SIG-M5 treated with dmso at 0.1 percent for 504 hours (cell line): ENCODE data around the gene PUSL1.
A peak's percentile ranks its signal among the peaks of the same experiment; 100 is the strongest.

Source experiments
- DNase-seq: peaks from one replicate; lab custom pipeline; 2025; ENCODE audit not compliant: unreplicated experiment; lab: John Stamatoyannopoulos, UW

Gene PUSL1

DNA sequence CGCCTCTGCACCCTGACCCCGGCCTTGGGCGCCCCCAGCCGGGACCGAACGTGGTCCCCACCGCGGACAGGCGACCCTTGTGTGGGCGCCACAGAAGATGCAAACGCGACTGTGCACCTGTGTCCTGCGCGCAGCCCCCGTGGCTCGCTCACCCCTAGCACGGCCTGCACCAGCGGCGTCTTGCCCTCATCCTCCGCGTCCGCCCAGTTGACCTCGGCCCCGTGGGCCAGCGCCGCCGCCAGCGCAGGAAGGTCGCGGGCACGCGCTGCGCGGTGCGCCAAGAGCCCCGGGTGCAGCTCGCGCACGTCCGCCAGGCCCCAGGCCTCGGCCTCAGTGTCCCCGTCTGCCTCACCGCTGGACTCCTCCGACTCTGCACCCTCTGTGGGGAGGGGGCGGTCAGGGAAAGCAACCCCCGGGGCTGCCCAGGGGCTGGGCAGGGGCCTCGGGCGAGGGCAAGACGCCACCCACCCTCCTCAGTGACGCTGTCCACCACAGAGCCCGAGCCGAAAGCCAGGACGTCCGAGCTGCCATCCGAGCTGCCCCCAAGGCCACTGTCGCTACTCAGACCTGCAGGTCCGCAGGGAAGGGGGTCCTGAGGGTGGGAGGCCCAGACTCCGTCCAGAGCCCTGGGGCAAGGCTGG is 14.0 kb upstream of the PUSL1 start:
- no peak for DNase-seq

DNA sequence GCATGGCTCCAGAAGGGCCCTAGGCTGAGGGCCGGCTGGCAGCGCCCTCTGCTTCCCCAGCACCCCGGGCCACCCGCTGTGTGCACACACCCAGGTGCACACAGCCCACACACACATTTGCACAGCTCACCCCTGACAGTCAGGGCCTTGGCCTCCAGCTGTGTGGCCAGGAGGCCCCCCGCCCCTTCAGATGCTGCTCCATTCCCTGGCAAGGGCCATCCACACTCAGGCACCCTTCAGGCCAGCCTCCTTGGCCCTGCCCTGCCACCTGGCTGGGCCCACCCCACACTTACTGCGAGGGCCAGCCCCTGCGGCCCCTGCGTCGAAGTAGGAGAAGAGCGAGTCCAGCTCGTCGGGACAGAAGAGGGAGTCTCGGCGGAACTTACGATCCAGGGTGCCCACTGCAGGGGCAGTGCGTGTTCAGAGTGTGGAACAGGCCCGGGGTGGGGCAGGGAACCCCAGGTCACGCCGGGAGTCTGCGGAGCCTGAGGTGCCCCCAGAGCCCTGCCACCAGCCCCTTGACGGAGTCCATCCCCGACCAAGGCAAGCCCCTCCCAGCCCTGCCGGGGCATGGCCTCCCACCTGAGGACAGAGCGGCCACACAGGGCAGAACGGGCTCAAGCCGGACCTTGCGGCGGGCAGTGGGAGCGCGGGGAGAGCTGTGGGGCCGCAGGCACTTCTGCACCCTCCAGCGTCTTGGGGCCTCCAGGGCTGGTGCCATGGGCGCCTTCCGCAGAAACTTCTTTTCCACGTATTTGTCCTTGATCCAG is 13.1 kb upstream of the PUSL1 start:
- DNase-seq: no peak

DNA sequence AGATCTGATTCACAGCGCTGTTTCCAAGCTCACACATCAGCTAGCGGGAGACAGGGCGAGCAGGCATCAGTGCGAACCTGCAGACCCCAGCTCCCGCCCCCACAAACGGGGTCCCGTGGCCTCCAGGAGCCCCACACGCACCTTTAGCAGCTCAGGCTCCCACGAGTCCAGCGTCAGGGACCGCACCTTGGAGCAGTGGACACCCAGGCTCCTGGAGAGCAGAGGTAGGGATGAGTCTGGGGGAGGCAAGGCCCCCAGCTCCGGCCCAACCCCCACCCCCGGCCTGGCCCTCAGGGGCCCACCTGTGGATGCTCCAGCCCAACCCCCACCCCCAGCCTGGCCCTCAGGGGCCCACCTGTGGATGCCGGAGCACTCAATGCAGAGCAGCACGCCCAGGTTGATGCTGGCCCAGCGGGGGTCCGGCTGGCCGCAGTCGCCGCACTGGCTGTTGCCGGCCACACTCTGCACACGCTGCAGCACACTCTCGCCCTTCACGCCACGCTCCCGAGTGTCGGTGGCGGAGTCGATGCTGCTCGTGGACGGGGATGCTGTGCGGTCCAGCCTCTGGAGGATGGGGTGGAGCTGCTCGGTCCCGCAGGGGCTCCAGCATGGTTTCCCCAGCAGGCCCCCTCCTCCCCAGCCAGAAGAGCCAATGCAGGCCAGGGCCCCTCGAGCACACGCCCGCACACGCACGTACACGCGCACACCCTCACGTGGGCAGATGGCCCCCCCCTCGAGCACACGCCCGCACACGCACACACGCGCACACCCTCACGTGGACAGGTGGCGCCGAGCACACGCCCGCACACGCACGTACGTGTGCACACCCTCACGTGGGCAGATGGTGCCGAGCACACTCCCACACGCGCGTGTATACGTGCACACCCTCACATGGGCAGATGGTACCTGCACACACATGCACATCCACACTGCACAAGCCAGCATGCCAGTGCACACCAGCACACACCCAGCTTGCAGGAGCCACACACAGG is 12.0 kb upstream of the PUSL1 start:
- DNase-seq: no peak

DNA sequence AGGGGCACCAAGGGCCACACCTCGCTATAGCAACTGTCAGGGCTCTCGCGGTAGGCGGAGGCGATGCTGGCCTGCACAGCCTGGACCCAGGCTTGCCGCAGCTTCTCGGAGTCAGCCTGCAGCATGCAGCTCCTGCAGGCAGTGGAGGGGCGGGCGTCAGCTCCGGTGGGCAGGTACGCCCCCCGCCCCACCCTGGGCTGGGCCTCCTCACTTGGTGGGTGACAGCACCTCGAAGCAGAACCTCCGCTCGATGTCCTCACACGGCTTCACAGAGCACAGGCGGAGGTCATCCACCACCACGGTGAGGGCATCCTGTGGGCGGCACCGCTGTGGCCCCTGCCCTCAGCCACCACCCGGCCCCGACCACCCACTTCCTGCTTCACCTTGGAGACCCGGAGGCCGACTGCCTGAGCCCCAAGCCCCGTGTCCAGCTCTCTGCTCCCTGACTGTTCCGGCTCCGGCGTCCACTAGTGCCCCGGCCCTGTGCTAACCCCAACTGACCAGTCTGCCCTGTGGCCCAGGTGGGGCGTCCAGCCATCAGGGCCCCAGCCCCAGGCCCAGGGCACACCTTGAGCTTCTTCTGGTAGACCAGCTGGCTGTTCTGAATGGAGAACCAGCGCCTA is 10.5 kb upstream of the PUSL1 start:
- DNase-seq: no peak

DNA sequence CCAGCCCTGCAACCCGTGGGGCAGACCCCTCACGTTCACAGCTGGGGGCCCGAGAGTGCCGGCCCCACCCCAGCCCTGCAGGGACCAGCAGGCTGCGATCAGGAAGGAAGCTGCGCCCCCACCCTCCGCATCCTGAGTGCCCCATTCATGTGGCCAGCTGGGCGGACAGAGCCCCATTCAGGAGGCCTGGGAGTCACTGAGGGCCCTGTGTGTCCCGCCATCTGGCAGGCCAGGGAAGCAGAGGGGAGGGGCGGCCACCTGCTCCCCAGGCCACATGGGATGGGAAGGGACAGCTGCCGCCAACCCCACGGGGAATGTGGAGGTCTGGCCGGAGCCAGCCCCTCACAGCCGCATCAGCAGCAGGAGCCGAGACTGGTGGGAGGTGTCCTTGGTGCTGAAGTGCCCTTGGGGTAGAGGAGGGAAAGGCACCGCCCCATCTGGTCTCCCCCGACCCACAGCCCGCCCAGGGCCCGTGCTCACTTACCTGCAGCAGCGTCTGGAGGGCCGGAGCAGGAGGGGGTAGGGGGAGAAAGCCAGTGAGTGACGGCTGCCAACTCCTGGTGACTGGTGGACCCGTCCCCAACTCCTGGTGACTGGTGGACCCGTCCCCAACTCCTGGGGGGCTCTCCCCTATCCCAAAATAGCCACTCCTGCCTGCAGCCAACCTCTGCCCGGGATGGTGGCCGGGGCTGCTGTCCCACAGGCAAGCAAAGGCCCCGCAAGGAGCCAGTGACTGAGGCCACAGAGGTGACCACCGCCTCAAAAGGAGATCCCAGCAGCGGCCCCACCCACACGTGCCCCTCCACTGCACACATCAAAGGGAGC is 9.3 kb upstream of the PUSL1 start:
- no peak for DNase-seq

DNA sequence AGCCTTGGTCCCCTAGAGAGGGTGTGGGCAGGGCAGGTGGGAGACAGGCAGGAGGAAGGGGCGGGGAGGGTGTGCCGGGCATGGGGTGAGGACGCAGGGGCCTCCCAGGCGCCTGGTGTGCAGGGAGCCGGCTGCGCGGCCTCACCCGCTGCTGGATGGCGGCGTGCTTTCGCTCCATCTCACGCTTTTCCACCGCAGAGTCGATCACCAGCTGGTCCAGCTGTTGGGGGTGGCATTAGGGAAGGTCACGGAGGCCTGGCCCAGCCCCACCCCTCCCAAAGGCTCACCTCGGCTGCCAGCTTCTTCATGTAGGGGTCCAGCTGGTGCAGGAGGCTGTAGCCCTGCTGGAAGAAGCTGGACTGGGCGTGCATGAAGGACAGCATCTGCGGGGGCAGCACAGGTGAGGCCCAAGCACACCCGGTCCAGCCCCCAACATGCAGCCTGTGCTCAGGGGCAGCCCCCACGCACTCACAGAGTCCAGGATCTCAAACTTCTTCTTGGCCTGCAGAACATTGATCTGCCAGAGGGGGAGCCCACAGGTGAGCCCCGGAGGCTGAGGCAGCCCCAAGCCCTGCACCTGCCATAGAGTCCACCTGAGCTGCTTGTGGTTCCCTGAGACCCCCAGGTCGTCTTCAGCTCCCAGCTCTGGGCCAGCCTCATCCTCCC is 8.6 kb upstream of the PUSL1 start:
- DNase-seq: no peak

DNA sequence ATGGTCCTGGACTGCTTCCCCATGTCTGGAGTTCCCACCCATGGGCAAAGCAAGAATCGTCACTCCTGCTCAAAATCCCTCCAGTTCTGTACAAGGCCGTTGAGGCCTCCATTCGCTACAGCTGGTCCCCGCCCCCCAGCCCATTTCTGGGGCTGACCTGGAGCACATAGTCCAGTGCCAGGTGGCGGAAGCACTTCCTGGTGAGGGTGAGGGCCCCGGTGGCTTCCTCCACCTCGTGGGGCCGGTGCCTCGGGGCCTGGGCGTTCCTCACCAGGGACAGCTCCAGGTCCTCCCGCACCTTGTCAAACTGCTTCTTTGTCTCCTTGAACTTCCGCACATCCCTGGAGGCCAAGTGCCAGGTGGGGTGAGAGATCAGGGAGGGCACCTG is 8.1 kb upstream of the PUSL1 start:
- no peak for DNase-seq

DNA sequence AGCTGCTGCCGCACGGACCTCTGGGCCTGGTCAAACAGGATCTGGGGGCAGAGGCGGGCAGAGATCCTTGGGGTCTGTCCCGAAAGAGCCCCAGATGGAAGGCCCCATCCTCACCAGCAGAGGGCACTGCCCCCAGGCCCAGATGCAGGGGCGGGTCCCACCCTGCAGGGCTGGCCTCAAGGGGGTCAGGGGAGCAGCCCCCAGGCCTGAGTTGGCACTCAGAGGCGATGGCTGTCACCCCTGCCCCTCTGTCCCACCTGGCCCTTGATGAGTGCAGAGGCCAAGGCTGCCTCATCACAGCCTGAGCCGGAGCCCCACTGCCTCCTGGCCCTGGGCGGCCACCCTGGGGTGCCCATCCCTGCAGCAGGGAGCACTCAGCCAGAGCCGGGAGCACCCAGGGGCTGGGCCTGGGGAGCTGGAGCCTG is 6.4 kb upstream of the PUSL1 start:
- no peak for DNase-seq

DNA sequence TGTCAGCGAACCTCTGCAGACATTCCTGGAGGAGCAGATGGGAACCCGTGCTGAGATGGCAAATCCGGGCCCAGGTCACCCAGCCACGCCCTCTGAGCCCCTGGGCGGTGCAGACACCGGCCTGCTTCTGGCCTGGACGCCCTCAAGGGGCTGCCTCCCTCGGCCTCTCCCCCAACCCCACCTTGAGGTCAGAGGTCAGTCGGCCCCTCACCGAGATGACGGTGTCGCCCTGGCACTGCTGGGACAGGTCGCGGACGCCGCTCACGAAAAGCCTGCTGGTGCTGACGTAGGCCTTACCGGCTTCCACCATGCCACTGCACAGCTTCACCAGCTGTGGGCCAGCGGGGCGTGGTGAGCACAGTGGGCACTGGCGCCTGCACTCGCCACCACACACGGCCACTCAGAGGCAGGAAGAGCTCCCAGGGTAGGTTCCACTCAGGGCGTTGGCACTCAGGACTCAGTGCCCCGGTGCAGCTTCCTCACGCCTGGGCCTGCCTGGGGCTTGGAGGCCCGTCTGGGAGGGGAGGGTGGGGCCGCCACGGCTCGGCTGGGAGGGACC is 5.4 kb upstream of the PUSL1 start:
- no peak for DNase-seq

DNA sequence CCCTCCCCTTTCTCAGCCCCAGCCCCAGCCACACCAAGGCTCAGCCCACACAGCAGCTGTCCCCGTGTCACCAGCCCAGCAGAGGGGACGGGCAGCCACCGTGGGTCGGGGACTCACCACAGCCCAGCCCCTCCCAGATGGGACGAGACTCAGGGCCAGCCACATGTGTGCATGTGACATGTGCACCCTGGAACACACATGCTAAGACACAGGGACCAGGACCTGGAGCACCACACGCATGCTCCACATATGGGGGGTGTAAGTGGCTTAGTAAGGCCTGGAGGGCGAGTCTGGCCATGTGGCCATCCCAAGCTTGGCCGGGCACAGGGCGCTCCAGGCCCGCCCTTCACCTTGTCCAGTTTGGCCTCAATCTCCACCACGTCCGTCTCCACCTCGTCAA is 4.7 kb upstream of the PUSL1 start:
- no peak for DNase-seq

DNA sequence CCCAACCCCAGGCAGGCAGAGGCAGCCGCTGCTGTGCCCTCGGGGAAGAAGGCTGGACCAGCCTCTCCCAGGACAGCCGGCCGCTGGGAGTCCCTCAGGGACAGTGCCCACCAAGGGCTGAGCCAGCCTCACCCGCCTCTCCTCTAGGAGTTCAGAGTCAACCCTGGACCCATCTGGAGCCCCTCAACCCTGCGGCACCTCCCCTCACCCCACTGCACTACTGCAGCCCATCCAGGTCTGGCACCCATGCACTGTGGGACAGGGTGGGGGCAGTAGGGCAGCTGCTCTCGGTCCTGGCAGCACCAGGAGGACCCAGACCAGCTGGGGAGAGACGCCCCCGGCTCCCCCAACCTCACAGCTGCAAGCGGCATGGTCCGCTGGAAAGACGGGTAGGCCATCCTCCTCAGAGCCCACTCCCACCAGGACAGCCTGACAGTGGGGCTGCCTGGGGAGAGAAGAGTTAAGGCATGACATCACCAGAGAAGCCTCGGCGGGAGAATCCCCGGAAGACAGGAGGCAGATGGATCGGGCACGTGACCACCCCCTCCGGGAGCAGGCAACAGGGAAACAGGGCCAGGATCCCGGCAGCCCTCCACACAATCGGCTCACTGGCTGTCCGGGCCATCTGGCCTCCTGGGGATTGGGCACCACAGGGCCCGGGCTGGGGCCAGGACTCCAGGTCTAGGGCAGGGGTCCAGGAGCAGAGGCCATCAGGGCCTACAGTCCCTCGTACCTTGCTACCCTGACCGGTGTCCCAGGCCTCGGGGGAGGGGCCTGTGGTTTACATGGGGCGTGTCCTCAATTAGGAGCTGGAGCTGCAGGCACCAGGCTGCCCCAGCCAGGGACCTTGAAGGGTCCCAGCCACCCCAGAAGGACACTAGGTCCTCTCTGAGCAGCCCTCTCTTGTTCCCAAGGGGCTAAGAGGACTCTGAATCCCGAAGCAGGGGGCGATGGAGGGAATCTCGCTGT is 3.8 kb upstream of the PUSL1 start:
- DNase-seq: no peak

DNA sequence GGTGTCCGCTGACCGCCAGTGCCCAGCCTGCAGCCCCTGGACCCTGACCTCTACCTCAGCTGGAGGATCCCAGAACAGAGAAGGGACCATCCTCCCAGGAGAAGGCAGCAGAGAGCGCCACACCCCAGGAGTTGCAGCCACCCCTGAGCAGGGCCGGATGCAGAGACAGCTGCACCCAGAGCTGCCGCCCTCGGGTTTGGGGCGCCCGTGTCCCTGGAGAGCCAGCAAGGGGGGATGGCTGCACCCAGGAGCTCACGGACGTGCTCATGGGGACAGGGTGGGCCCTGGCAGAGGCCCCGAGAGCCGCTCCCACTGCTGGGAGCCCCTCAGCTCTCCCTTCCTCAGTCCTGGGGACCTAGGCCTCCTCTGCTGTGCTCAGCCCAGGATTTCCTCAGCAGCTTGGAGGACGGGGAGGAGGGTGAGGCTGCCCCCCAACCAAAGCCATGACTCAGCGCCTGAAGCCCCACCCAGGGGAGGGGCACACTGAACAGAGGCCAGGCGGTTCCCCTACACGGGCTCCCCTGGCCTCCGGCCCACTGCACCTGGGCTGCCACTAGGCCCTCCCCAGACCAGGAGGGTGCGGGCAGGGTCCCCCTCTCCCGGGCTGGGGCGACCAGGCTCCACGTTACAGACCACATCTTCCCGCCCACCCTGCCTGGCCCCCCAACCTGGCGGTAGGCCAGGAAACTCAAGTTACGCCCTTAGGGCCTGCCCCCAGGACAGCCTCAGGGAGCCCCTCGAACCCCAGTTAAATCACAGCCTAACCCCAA is 2.9 kb upstream of the PUSL1 start:
- DNase-seq: peak; percentile 59

DNA sequence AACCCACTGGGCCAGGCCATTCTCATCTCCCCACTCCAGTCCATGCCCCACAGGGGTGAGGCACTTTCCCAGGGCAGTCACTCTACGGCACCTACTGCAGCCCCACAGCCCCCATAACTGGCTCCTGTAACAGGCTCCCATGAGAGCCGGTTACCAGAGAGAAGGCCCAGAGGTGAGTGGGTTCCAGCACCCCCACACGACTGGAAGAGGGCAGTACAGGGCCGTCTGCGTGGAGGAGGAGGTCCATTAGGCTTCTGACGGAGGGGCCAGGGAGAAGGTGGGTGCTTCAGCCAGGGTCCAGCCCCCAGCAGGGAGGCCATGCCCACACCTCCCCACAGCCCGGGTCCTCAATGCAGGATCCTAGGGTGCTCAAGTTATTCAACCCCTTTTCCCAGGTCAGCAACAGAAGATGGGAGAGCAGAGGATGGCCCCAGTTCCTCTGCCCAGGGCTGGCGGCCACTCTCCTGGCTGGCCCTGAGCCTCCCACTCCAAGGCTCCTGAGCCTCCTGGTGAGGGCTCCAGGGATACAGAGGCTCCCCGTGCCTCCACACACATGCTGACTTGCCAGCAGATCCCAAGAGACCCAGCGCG is 2.2 kb upstream of the PUSL1 start:
- peak; percentile 35 for DNase-seq

DNA sequence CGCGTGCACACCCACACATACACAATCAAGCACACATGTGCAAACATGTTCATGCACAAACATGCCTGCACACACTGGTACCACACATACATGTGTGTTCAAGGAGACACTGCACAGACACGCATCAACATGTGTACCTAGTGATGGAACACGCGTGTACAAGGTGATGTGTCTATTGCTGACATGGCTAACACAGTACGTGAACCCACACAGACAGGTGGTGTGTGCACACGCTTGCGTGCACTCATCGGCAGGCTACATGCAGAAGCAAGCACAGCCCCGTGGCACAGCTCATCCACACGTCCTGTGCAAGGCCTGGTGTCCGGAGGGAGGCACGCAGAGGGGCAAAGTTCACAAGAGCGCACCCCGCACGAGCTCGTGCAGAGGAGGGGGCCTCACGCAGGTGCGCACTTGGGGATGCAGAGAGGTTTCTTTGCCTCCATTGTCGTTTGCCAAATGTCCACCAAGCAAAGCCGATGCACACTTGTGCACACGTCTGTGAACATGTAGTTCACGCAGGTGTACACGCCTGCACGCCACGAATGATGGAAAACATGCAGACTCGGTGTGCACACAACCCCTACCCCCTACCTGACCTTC is 1.6 kb upstream of the PUSL1 start:
- no peak for DNase-seq

DNA sequence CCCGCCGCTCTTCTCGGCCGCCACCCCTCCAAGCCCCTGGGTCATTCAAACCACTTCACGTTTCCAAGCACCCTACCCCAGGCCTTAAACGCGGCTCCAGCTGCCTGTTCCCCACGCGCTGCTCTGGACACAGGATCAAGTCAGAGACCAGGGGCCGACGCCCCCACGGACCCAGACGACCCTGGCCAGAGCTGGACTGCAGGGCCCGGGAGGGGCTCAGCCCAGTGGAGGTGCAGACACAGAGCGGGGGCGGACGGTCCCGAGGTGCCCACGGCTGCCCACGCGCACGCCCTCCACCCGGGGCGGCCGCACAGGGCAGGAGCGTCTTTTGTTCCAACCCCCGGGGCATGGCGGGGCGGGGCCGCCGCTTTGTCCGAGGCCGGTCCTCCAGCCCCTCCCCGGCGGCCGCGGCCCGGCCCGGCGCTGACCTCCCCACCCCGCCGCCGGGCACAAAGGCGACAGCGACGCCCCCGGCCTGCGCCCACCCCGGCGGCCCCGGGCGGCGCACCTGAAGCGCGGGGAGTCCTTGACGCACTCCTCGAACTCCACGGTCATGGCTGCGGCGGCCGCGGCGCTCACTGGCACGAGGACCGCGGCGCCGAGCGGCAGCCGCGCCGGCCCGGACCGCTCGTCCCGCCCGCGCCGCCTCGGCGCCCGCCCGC is 1.0 kb upstream of the PUSL1 start:
- DNase-seq: no peak

DNA sequence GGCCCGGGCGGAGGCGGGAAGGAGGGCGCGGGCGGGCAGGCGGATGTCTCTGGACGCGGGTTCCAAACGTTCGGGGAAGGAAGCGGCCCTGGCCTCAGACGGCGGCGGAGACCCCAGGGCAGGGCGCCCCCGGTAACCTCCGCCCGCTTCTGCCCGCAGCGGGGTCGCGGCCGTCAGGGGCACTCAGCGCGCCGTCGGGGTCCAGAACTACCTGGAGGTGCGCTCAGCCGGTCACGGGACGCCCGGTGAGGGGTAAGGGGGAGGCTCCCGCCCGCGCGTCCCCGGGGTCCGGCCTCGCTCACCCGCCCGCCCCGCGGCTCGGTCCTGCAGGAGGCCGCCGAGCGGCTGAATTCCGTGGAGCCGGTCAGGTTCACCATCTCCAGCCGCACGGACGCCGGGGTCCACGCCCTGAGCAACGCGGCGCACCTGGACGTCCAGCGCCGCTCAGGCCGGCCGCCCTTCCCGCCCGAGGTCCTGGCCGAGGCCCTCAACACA is 406 bp downstream of the PUSL1 start:
- no peak for DNase-seq
